Stimulated activated CD8-positive, alpha-beta memory T cell treated with anti-CD3 and anti-CD28 coated beads, Interleukin-2, amount 100 ng/mL, for 1 hour (primary cell): Measurements from ENCODE around the gene TAF1B.
"Not testable (repeated sequence)": the region's sequence is repeated elsewhere in the genome, so short reads cannot be mapped to it uniquely, and the experiment has no call there.

ENCODE experiments used
- DNase-seq, 2 donors: peaks; one replicate each; pipeline ENCODE4 v3.0.0-alpha.2; 2020; ENCODE audit warnings: low read depth in 2 of 2

The TAF1B gene

GRCh38 chr2:9830685-9831410, 12.4 kb upstream of the TAF1B start:
- DNase-seq, result no peak

GRCh38 chr2:9831670-9832069, 11.6 kb upstream of the TAF1B start:
- DNase-seq, result no peak

- DNase-seq, result no peak
These were observed 10.7 kb upstream of the TAF1B start for GRCh38 chr2:9832586-9832985.

GRCh38 chr2:9835068-9835467, 8.2 kb upstream of the TAF1B start:
- not testable (repeated sequence) for DNase-seq

GRCh38 chr2:9836074-9836473, 7.2 kb upstream of the TAF1B start:
- DNase-seq, result no peak

DNA sequence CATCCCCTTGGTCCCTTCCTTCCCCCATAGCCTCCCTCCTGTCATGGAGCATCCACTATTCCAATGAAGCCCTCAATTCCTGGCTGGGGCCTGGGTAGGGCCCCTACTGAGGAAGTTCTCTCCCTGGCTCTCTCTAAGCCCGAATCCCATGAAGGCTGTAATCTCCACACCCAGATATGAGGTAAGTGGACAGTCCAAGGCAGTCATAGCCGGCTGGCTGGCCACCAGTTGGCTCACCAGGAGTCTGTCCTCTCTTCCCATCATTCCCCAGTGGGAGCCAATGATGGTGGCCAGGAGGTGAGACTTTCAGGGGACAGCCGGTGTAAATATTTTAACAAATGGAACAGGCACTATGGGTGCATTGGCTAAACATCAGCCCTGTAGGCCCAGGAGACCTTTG, 6.8 kb upstream of the TAF1B start:
- no peak for DNase-seq

DNA sequence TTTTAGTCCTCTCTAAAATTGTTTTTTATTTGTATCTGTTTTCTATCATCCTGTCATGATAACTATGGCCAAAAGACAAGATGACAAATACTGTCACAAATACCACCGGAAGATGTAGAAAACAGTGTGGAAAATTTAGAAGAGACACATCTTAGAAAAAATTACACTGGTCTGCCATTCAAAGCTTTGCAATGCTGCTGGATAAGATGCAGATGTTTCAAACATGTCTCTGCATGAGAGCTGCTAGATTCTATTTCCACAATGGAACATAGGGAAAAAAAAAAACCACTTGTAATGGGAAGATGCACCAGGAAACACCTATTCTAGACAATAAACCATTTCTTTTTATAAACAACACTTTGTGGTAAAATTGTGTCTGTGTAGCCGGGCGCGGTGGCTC, 5.8 kb upstream of the TAF1B start:
- DNase-seq, result no peak

GRCh38 chr2:9838391-9838790, 4.9 kb upstream of the TAF1B start:
- no peak for DNase-seq

DNA sequence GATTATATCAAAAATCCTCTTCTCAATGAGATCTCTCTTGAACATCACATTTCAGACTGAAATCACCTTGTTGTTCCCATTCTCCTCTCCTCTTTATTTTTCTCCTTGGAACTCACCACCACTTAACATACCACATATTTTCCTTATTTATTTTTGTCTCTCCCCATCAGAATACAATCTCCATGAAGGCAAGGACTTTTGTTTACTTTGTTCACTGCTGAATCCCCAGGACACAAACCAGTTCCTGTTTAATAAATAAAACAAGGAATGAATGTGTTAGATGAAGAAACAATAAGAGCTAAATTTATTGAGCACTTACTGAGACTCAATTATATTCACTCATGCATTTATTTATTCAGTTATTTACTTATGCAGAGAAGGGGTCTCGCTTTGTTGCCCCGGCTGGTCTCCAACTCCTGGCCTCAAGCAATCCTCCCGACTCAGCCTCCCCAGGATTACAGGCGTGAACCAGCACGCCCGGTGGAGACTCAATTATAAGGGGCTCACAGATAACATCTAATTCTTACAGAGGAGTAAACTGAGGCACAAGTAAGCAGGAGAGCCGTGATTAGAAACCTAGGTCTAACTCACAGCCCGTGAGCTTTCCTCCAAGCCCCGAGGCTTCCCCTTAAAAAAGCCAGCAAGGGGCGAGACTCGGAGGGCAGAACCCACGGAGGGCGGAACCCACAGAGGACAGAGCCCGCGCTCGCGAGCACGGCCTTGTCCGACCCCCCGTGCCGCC, 616 bp upstream of the TAF1B start:
- no peak for DNase-seq

GRCh38 chr2:9844036-9844483, 786 bp downstream of the TAF1B start:
- DNase-seq, result no peak

DNA sequence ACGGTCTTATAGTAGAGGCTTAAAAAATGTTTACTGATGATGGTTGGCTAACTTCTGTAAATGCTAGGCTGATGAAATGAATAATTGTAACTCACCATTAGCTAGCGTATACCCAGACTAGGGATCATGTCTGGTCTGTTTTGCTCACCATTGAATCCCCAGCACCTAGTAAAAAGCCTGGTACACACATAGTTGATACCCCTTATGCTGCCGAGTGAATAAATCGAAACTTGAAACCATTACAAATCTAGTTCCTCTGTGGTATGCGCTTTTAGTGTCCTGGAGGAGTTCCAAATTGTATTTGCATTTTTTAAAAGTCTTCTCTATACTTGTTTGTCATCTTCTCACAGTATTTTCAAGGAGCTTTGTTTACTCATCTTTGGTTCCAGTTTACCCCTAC, 1.3 kb downstream of the TAF1B start:
- DNase-seq, result no peak

DNA sequence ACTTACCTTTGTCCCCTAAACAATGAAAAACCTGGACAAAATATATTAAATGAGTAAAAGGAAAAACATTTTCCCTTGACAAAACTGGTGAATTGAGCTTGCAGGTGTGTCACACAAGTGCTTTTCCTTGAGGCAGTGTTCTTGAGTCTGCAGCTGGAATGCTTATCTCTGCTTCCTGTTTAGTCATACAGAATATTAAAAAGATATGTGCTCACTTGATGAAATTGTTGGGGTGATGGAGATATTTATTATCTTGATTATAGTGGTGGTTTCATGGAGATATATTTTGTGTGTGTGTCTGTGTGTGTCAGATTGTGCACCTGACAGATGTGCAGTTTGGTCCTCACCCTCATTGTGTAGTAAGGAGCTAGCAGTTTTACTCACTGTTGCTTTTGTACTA, 3.3 kb downstream of the TAF1B start:
- DNase-seq, result no peak

DNA sequence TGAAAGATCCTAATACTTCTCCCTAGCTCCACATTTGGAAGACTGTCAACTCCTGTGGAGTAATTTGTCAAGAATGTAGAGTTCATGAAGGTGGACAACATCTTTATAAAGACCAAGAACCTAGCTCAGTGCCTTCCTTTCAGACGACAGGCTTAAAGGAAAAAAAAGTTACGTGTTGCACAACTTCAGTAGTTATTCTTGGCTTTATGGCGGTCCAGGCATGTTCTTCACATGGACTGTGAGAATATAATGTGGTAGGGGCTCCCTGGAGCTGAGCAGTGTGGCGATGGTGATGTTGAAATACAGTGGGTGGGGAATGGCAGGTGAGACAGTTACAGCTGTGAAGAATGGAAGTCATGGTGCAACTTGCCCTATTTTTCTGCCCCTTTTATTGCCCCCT, 3.9 kb downstream of the TAF1B start:
- no peak for DNase-seq

- DNase-seq, result no peak
These were observed 9.6 kb downstream of the TAF1B start for GRCh38 chr2:9852881-9853280.

DNA sequence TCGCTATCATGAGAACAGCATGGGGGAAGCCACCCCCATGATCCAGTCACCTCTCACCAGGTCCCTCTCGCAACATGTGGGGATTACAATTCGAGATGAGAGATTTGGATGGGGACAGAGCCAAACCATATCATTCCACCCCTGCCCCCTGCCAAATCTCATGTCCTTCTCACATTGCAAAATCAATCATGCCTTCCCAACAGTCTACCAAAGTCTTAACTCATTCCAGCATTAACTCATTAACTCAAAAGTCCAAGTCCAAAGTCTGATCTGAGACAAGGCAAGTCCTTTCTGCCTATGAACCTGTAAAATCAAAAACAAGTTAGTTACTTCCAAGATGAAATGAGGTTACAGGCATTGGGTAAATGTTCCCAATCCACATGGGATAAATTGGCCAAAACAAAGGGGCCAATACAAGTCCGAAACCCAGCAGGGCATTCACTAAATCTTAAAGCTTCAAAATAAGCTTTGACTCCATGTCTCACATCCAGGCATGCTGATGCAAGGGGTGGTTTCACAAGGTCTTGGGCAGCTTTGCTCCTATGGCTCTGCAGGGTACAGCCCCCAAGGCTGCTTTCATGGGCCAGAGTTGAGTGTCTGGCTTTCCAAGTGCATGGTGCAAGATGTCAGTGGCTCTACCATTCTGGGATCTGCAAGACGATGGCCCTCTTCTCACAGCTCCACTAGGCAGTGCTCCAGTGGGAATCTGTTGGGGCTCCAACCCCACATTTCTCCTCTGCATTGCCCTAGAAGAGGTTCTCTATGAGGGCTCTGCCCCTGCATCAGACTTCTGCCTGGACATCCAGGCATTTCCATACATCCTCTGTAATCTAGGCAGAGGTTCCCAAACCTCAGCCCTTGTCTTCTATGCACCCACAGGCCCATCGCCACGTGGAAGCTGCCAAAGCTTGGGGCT, 14.8 kb downstream of the TAF1B start:
- DNase-seq, result no peak

DNA sequence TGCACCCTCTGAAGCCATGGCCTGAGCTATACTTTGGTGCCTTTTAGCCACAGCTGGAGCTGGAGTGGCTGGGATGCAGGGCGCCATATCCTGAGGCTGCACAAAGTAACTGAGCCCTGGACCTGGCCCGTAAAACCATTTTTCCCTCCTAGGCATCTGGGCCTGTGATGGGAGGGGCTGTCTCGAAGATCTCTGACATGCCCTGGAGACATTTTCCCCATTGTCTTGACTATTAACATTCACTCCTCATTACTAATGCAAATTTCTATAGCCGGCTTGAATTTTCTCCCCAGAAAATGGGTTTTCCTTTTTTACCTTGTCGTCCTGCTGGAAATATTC, 15.4 kb downstream of the TAF1B start:
- DNase-seq, result no peak

DNA sequence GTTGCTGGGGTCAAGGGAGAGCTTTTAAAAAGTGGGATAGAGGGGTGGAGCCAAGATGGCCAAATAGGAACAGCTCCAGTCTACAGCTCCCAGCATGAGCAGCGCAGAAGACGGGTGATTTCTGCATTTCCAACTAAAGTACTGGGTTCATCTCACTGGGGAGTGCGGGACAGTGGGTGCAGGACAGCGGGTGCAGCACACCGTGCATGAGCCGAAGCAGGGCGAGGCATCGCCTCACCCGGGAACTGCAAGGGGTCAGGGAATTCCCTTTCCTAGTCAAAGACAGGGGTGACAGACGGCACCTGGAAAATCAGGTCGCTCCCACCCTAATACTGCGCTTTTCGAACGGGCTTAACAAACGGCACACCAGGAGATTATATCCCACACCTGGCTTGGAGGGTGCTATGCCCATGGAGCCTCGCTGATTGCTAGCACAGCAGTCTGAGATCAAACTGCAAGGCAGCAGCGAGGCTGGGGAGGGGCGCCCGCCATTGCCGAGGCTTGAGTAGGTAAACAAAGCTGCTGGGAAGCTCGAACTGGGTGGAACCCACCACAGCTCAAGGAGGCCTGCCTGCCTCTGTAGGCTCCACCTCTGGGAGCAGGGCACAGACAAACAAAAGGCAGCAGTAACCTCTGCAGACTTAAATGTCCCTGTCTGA, 17.8 kb downstream of the TAF1B start:
- not testable (repeated sequence) for DNase-seq

DNA sequence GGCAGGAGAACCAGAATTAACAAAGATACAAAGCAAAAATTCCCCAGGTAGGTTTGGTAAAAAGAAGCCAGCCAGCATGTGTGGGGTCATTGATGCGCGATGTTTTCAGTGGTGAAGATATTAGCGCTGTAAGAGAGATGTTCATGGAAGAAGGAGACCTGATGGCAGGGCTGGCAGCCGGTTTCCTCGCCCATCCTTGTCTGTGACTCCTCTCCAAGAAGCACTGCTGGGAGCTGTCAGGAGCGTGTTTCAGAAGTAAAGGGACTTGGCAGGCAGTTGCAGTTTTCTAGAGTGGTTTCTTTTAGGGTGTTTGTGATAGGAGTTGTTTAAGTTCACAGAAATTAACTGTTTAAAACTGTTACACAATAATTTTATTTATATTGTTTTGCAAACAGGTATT, 24.6 kb downstream of the TAF1B start:
- DNase-seq, result no peak

GRCh38 chr2:9873337-9873736, 30.1 kb downstream of the TAF1B start:
- DNase-seq, result no peak

GRCh38 chr2:9877026-9877425, 33.8 kb downstream of the TAF1B start:
- no peak for DNase-seq

- no peak for DNase-seq
These were observed 34.5 kb downstream of the TAF1B start for GRCh38 chr2:9877726-9878125.
